Bone marrow (tissue), 2 donors: ENCODE results near the gene MRLN.
"Not testable (repeated sequence)": the region's sequence is repeated elsewhere in the genome, so short reads cannot be mapped to it uniquely, and the experiment has no call there.

ENCODE experiments used
- DNase-seq, 2 donors: peaks; one replicate each; lab custom pipeline; 2025; lab: John Stamatoyannopoulos, UW

The MRLN gene

GRCh38 chr10:59753267-59753666, at the start of gene MRLN:
Gene MRLN, minus strand, starts transcription at chr10:59753455.
- DNase-seq, result no peak

GRCh38 chr10:59801171-59801570, 47.9 kb upstream of the MRLN start:
- no peak for DNase-seq

- no peak for DNase-seq
These were observed 46.2 kb upstream of the MRLN start for GRCh38 chr10:59799421-59799820.

GRCh38 chr10:59793919-59794318, 40.7 kb upstream of the MRLN start:
- DNase-seq, result no peak

GRCh38 chr10:59792812-59793211, 39.6 kb upstream of the MRLN start:
- no peak for DNase-seq

- DNase-seq, result no peak
These were observed 38.3 kb upstream of the MRLN start for GRCh38 chr10:59791601-59792000.

GRCh38 chr10:59790080-59790479, 36.8 kb upstream of the MRLN start:
- not testable (repeated sequence) for DNase-seq

GRCh38 chr10:59788914-59789313, 35.7 kb upstream of the MRLN start:
- not testable (repeated sequence) for DNase-seq

GRCh38 chr10:59787032-59787431, 33.8 kb upstream of the MRLN start:
- DNase-seq, result not testable (repeated sequence)

GRCh38 chr10:59785476-59785875, 32.2 kb upstream of the MRLN start:
- not testable (repeated sequence) for DNase-seq

GRCh38 chr10:59781511-59781910, 28.3 kb upstream of the MRLN start:
- no peak for DNase-seq

GRCh38 chr10:59779756-59780533, 26.7 kb upstream of the MRLN start:
- no peak for DNase-seq

GRCh38 chr10:59774451-59774850, 21.2 kb upstream of the MRLN start:
- no peak for DNase-seq

GRCh38 chr10:59773088-59773487, 19.8 kb upstream of the MRLN start:
- DNase-seq, result no peak

- DNase-seq, result no peak
These were observed 18.0 kb upstream of the MRLN start for GRCh38 chr10:59771162-59771807.

- no peak for DNase-seq
These were observed 17.4 kb upstream of the MRLN start for GRCh38 chr10:59770689-59771088.

GRCh38 chr10:59762505-59762904, 9.2 kb upstream of the MRLN start:
- DNase-seq, result no peak

GRCh38 chr10:59757966-59758365, 4.7 kb upstream of the MRLN start:
- DNase-seq, result no peak

GRCh38 chr10:59754951-59755350, 1.7 kb upstream of the MRLN start:
- no peak for DNase-seq

GRCh38 chr10:59752278-59752940, 846 bp downstream of the MRLN start:
- DNase-seq, result no peak

- no peak for DNase-seq
These were observed 2.9 kb downstream of the MRLN start for GRCh38 chr10:59750155-59750945.

- DNase-seq, result no peak
These were observed 4.4 kb downstream of the MRLN start for GRCh38 chr10:59748834-59749233.
